Caco-2 (cell line): ENCODE measurements around the gene DNLZ. TPM values are rescaled to one million over a fixed set of nuclear protein-coding genes. Genes with fewer than 3 reads are reported as not detected.

Experiments
- BruUV-seq: library from RNA; stranded (reverse); fragments of 400-500 nt; replicated peaks from 2 replicates; lab custom pipeline; 2021; lab: Mats Ljungman, UMichigan
- CTCF ChIA-PET: fragments of 300-600 bp; sonication (Branson Sonifier 250); formaldehyde crosslinking; loops from one replicate; lab custom pipeline; 2022; ENCODE audit warnings: antibody characterized with exemption; lab: Charles Lee
- POLR2A ChIA-PET: fragments of 300-600 bp; sonication (Branson Sonifier 250); formaldehyde crosslinking; loops from one replicate; lab custom pipeline; 2022; ENCODE audit warnings: antibody characterized with exemption; lab: Charles Lee
- DNase-seq, 2 experiments: peaks; one replicate each; pipeline versions ENCODE4 v3.0.0 to v3.0.0-alpha.2; 2020 to 2022
- H3K27me3 ChIP-seq: replicated peaks from 2 replicates; pipeline ENCODE4 v1.6.0; 2011; ENCODE audit warnings: low read length; ENCODE audit not compliant: control insufficient read depth, insufficient read depth
- H3K36me3 ChIP-seq: 2 replicates; pipeline ENCODE4 v1.5.1; 2011; ENCODE audit warnings: low read length; ENCODE audit not compliant: control insufficient read depth, insufficient read depth
- H3K4me1 ChIP-seq: fragments of 250-450 bp; sonication (Bioruptor Pico); 2 replicates; pipeline ENCODE4 v1.5.1; 2020; ENCODE audit warnings: mild to moderate bottlenecking
- H3K4me3 ChIP-seq: 2 replicates; pipeline ENCODE4 v1.5.1; 2011; ENCODE audit warnings: low read depth, mild to moderate bottlenecking, control low read depth, low read length
- H3K9me3 ChIP-seq: fragments of 250-450 bp; sonication (Bioruptor Pico); 2 replicates; pipeline ENCODE4 v1.5.1; 2020; ENCODE audit warnings: mild to moderate bottlenecking, moderate library complexity
- H3K27ac Mint-ChIP-seq: one replicate; pipeline ENCODE4 v1.8.0; 2022; ENCODE audit warnings: mixed read lengths; ENCODE audit not compliant: unreplicated experiment
- H3K27me3 Mint-ChIP-seq: one replicate; pipeline ENCODE4 v1.8.0; 2022; ENCODE audit warnings: mixed read lengths; ENCODE audit not compliant: insufficient read depth, unreplicated experiment
- H3K36me3 Mint-ChIP-seq: one replicate; pipeline ENCODE4 v1.8.0; 2022; ENCODE audit warnings: mild to moderate bottlenecking, mixed read lengths; ENCODE audit not compliant: insufficient read depth, unreplicated experiment
- H3K4me1 Mint-ChIP-seq: one replicate; pipeline ENCODE4 v1.8.0; 2022; ENCODE audit warnings: low read depth, mixed read lengths; ENCODE audit not compliant: unreplicated experiment
- H3K4me3 Mint-ChIP-seq: one replicate; pipeline ENCODE4 v1.8.0; 2022; ENCODE audit warnings: mild to moderate bottlenecking, moderate library complexity, mixed read lengths; ENCODE audit not compliant: unreplicated experiment
- H3K9me3 Mint-ChIP-seq: one replicate; pipeline ENCODE4 v1.8.0; 2022; ENCODE audit warnings: mixed read lengths; ENCODE audit not compliant: unreplicated experiment
- CTCF ChIP-seq, 2 experiments: fragments of 200-600 bp in 1 of 2; IDR thresholded peaks; 1 replicate in 1 of 2; 2 replicates in 1 of 2; pipeline versions ENCODE4 v1.5.1 to v1.8.0; 2011 to 2022; ENCODE audit warnings: antibody characterized with exemption in 1 of 2, control low read depth in 1 of 2, inconsistent platforms in 1 of 2, low read depth in 1 of 2, low read length in 1 of 2, mild to moderate bottlenecking in 1 of 2, moderate library complexity in 1 of 2; ENCODE audit not compliant: insufficient read depth in 1 of 2, severe bottlenecking in 1 of 2, unreplicated experiment in 1 of 2
- intact Hi-C: fragments of 100-400 bp; cut with micrococcal nuclease; formaldehyde crosslinking; loops from one replicate; pipeline ENCODE4 v1.10.0; 2022; ENCODE audit not compliant: unreplicated experiment
- total RNA-seq: library from RNA; stranded (reverse); gene quantifications from 2 replicates; pipeline ENCODE4 v1.2.3, GENCODE V29; 2022

Gene DNLZ
- total RNA-seq, 1 experiment from 2014 or later, result 29.1 TPM

DNA sequence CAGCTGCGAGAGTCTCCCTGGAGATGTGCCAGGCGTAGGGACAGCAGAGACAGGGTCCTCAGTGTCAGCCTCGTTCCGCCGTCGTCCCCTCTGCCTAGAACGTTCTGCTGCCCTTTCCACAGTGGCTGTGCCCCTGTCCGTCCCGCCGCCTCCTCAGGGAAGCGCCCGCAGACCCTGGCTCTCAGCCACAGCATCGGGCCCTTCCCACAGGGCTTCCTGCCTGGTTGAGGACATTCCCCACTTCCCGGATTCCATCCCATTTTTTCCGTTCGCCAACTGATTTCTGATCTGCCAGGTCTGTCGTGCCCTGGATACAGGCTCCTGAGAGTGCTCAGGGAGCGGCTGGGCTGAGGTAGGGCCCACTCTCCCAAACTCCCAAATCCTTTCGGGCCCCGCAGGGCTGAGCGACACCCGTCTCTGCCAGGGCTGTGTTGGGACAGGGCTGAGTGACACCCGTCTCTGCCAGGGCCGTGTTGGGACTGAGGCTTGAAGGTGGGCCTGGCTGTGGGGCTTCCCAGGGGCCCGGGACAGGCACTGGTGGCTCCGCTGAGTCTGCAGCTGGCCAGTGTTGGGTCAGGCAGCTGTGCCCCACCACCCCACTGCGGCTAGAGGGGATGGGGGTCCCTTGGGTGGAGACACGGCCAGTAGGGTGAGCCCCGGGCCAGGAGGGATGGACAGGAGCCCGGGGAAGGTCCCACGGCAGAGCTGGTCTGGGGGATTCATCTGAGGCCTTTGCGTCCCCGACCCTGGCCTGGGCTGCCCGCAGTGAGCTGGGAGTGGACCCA, 15.9 kb downstream of the DNLZ start:
- no peak for TF ChIP-seq CTCF (IDR thresholded peaks at IDR 0.05; ENCODE audit: insufficient read depth in 1 of 2, low read depth in 1 of 2, low read length in 1 of 2, severe bottlenecking in 1 of 2, unreplicated experiment in 1 of 2)
- no TSS peak for BruUV-seq
- H3K9me3 Mint-ChIP-seq, result no peaks in the 10 kb centered on the region
- H3K36me3 Mint-ChIP-seq, result peaks cover 57% of the 10 kb centered on the region
- no peaks in the 10 kb centered on the region for H3K4me1 Mint-ChIP-seq
- POLR2A ChIA-PET, result no interaction called here
- Histone ChIP-seq H3K9me3 (no peaks in the 10 kb centered on the region), H3K4me1 (peaks cover 20% of the 10 kb centered on the region), H3K36me3 (no peaks in the 10 kb centered on the region), H3K4me3 (no peak overlapping the region), H3K27me3 (no peaks in the 10 kb centered on the region)
- no peak for DNase-seq
- H3K27ac Mint-ChIP-seq, result no peak overlapping the region
- no peaks in the 10 kb centered on the region for H3K27me3 Mint-ChIP-seq
- H3K4me3 Mint-ChIP-seq, result no peak overlapping the region
- CTCF ChIA-PET, result interaction anchor here (2.5 kb wide), 1 partner anchor 16 kb away, joined by 49 read pairs; the partner anchor contains the start of gene DNLZ
- intact Hi-C loops, result no loop called here

- POLR2A ChIA-PET, result no interaction called here
- Histone ChIP-seq H3K9me3 (no peaks in the 10 kb centered on the region), H3K4me1 (peaks cover 20% of the 10 kb centered on the region), H3K4me3 (no peak overlapping the region), H3K36me3 (no peaks in the 10 kb centered on the region), H3K27me3 (no peaks in the 10 kb centered on the region)
- no peaks in the 10 kb centered on the region for H3K9me3 Mint-ChIP-seq
- intact Hi-C loops, result loop anchor here (1.0 kb wide), 1 partner anchor 16 kb away; the partner anchor contains the start of gene DNLZ
- DNase-seq, result no peak
- CTCF ChIA-PET, result interaction anchor here (2.5 kb wide), 1 partner anchor 16 kb away, joined by 49 read pairs; the partner anchor contains the start of gene DNLZ
- H3K4me1 Mint-ChIP-seq, result no peaks in the 10 kb centered on the region
- no peak for TF ChIP-seq CTCF (IDR thresholded peaks at IDR 0.05; ENCODE audit: insufficient read depth in 1 of 2, low read depth in 1 of 2, low read length in 1 of 2, severe bottlenecking in 1 of 2, unreplicated experiment in 1 of 2)
- H3K4me3 Mint-ChIP-seq, result no peak overlapping the region
- no TSS peak for BruUV-seq
- no peaks in the 10 kb centered on the region for H3K27me3 Mint-ChIP-seq
- H3K27ac Mint-ChIP-seq, result no peak overlapping the region
- peaks cover 57% of the 10 kb centered on the region for H3K36me3 Mint-ChIP-seq
These were observed 16.5 kb downstream of the DNLZ start for GRCh38 chr9:136346927-136347465.

DNA sequence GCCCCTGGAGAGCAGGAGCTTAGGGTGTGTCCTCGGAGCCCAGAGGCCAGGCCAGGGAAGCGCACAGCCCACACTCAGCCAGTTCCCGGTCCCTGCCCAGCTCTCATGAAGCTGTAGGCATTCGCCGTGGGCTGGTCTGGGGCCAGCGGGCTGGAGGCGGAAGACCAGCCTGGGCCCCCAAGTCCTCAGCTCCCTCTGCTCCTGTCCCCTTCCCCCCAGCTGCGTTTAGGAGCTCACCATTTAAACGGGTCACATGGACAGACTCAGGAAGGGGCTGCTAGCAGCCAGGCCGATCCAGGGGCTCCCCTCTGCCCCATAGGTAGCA, 17.4 kb downstream of the DNLZ start:
- no peak for DNase-seq
- H3K9me3 ChIP-seq, result no peaks in the 10 kb centered on the region
- H3K27ac Mint-ChIP-seq, result no peak overlapping the region
- ChIA-PET CTCF (interaction anchor here (0.6 to 2.5 kb wide), 9 partner anchors 8 to 295 kb away, joined by 3 to 49 read pairs (median 3); partner anchors contain the start of gene DNLZ), POLR2A (interaction anchor here (1.1 kb wide), 1 partner anchor 17 kb away, joined by 13 read pairs; the partner anchor contains the start of gene DNLZ)
- H3K27me3 Mint-ChIP-seq, result no peaks in the 10 kb centered on the region
- no peak overlapping the region for H3K4me3 ChIP-seq
- intact Hi-C loops, result loop anchor here (1.0 kb wide), 1 partner anchor 17 kb away; the partner anchor contains the start of gene DNLZ
- no peaks in the 10 kb centered on the region for H3K9me3 Mint-ChIP-seq
- H3K4me1 ChIP-seq, result peaks cover 20% of the 10 kb centered on the region
- H3K4me1 Mint-ChIP-seq, result no peaks in the 10 kb centered on the region
- peaks cover 55% of the 10 kb centered on the region for H3K36me3 Mint-ChIP-seq
- TF ChIP-seq CTCF (IDR thresholded peaks at IDR 0.05; ENCODE audit: insufficient read depth in 1 of 2, low read depth in 1 of 2, low read length in 1 of 2, severe bottlenecking in 1 of 2, unreplicated experiment in 1 of 2), result no peak
- BruUV-seq, result no TSS peak
- H3K27me3 ChIP-seq, result no peaks in the 10 kb centered on the region
- no peaks in the 10 kb centered on the region for H3K36me3 ChIP-seq
- H3K4me3 Mint-ChIP-seq, result no peak overlapping the region
